Endodermal cell (in vitro differentiated cells): Measurements from ENCODE around the gene ECD. TPM values are rescaled to one million over a fixed set of nuclear protein-coding genes. Genes with fewer than 3 reads are reported as not detected.

Source experiments
- DNase-seq: peaks from one replicate; pipeline ENCODE4 v3.0.0-alpha.2; 2017
- H3K27ac ChIP-seq: 2 replicates; pipeline ENCODE4 v1.5.1; 2013; ENCODE audit warnings: mild to moderate bottlenecking, low read depth, low read length, moderate library complexity
- H3K27me3 ChIP-seq: 2 replicates; pipeline ENCODE4 v1.6.1; 2013; ENCODE audit warnings: mild to moderate bottlenecking, low read length, moderate library complexity; ENCODE audit not compliant: insufficient read depth, control insufficient read depth, poor library complexity, severe bottlenecking
- H3K36me3 ChIP-seq: 2 replicates; pipeline ENCODE4 v1.7.0; 2013; ENCODE audit warnings: mild to moderate bottlenecking, low read length, moderate library complexity; ENCODE audit not compliant: control insufficient read depth, insufficient read depth
- H3K4me1 ChIP-seq: one replicate; pipeline ENCODE4 v1.7.0; 2013; ENCODE audit warnings: low read length; ENCODE audit not compliant: control insufficient read depth, insufficient read depth
- H3K4me3 ChIP-seq: 2 replicates; pipeline ENCODE4 v1.5.1; 2013; ENCODE audit warnings: mild to moderate bottlenecking, low read length, moderate library complexity
- H3K9ac ChIP-seq: 2 replicates; pipeline ENCODE4 v1.6.1; 2013; ENCODE audit warnings: mild to moderate bottlenecking, low read length, moderate library complexity; ENCODE audit not compliant: poor library complexity, severe bottlenecking; ENCODE audit errors: extremely low read depth
- H3K9me3 ChIP-seq: 2 replicates; pipeline ENCODE4 v1.6.1; 2013; ENCODE audit warnings: mild to moderate bottlenecking, low read length, moderate library complexity; ENCODE audit not compliant: control insufficient read depth
- H3K27ac Mint-ChIP-seq: 2 replicates; pipeline ENCODE4 v1.8.0; 2020; ENCODE audit warnings: mixed read lengths
- H3K27me3 Mint-ChIP-seq: 2 replicates; pipeline ENCODE4 v1.8.0; 2021; ENCODE audit warnings: mild to moderate bottlenecking, mixed read lengths; ENCODE audit not compliant: insufficient read depth
- H3K36me3 Mint-ChIP-seq: 2 replicates; pipeline ENCODE4 v1.8.0; 2020; ENCODE audit warnings: low read depth, mixed read lengths
- H3K4me1 Mint-ChIP-seq: 2 replicates; pipeline ENCODE4 v1.8.0; 2020; ENCODE audit warnings: mixed read lengths
- H3K4me3 Mint-ChIP-seq: 2 replicates; pipeline ENCODE4 v1.8.0; 2020; ENCODE audit warnings: mild to moderate bottlenecking, moderate library complexity, mixed read lengths
- H3K9me3 Mint-ChIP-seq: 2 replicates; pipeline ENCODE4 v1.8.0; 2020; ENCODE audit warnings: mild to moderate bottlenecking, mixed read lengths
- WGBS, 2 experiments: methylation state at CpG; one replicate each; pipeline versions ENCODE4 v1.1.5 to v1.1.7; 2013; ENCODE audit warnings: missing lambda C conversion rate in 2 of 2, mixed read lengths in 1 of 2; ENCODE audit not compliant: insufficient coverage in 1 of 2, insufficient read length in 1 of 2; 5-methylcytosine and 5-hydroxymethylcytosine counted together
- total RNA-seq, 2 donors: library from RNA; stranded (reverse); fragmentation: NEBNext Ultra II Directional in 1 of 2; extraction: Animal tissue kit (Norgen Biotek cat#: 25700) in 1 of 2; gene quantifications; 2 replicates in 1 of 2; 3 replicates in 1 of 2; pipeline ENCODE4 v1.2.1, GENCODE V29; 2021
- TF ChIP-seq, protein P1 (sequence below): fragments of 200-600 bp; sonication (generic); conservative IDR thresholded peaks from 2 replicates; pipeline ENCODE4 v1.5.0; 2021; ENCODE audit warnings: antibody characterized with exemption, mild to moderate bottlenecking

The ECD gene
- total RNA-seq, 2 donors from 2014 or later = 38.4 to 40.7 TPM

DNA sequence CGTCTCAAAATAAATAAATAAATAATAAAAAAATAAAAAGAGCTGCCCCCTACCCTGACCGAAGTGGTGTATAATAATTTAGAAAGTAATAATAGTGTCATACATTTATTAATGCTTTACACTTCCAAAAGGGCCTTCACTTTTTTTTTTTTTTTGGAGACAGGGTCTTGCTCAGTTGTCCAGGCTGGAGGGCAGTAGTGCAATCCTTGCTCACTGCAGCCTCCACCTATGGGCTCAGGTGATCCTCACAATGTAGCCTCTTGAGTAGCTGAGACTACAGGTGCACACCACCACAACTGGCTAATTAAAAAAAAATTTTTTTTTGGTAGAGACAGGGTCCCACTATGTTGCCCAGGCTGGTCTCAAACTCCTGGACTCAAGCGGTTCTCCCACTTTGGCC is 1.5 kb upstream of the ECD start:
- Histone ChIP-seq H3K9me3 (no peaks in the 10 kb centered on the region), H3K27ac (no peak overlapping the region), H3K4me1 (no peaks in the 10 kb centered on the region), H3K36me3 (no peaks in the 10 kb centered on the region), H3K27me3 (no peaks in the 10 kb centered on the region), H3K4me3 (no peak overlapping the region), H3K9ac (no peak overlapping the region)
- Mint-ChIP-seq H3K4me1 (peaks cover 10% of the 10 kb centered on the region), H3K27ac (no peak overlapping the region), H3K27me3 (no peaks in the 10 kb centered on the region), H3K4me3 (peak overlapping the region; percentile 99), H3K9me3 (no peaks in the 10 kb centered on the region), H3K36me3 (peaks cover 7% of the 10 kb centered on the region)
- DNase-seq = no peak
- 97 to 100% methylated on average over 1 of the region's 3 CpGs for WGBS, 2 experiments
- TF ChIP-seq, protein P1, sequence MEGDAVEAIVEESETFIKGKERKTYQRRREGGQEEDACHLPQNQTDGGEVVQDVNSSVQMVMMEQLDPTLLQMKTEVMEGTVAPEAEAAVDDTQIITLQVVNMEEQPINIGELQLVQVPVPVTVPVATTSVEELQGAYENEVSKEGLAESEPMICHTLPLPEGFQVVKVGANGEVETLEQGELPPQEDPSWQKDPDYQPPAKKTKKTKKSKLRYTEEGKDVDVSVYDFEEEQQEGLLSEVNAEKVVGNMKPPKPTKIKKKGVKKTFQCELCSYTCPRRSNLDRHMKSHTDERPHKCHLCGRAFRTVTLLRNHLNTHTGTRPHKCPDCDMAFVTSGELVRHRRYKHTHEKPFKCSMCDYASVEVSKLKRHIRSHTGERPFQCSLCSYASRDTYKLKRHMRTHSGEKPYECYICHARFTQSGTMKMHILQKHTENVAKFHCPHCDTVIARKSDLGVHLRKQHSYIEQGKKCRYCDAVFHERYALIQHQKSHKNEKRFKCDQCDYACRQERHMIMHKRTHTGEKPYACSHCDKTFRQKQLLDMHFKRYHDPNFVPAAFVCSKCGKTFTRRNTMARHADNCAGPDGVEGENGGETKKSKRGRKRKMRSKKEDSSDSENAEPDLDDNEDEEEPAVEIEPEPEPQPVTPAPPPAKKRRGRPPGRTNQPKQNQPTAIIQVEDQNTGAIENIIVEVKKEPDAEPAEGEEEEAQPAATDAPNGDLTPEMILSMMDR = no peak

DNA sequence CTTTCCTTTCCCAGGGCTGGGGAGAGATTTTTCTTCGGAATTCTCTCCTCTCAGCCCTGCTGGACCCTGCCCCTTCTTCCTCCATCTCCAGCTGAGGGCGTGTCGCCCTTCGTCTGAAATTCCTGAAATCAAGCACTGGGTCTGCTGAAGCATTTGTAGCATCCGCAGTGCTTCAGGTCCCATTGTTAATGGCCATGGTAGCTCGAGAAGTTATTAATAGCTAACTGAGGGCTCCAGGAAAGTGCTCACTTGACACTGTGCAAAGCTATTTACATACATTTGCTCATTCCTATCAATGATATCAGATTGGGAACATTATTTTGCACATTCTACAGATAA is 626 bp upstream of the ECD start:
- Histone ChIP-seq H3K27me3 (no peaks in the 10 kb centered on the region), H3K4me3 (peak overlapping the region; percentile 94), H3K4me1 (no peaks in the 10 kb centered on the region), H3K27ac (peak overlapping the region; percentile 82), H3K9ac (peak overlapping the region; percentile 93), H3K9me3 (no peaks in the 10 kb centered on the region), H3K36me3 (peaks cover 6% of the 10 kb centered on the region)
- H3K27me3 Mint-ChIP-seq = no peaks in the 10 kb centered on the region
- peak overlapping the region; percentile 99 for H3K4me3 Mint-ChIP-seq
- TF ChIP-seq, protein P1 = peak; percentile 12
- H3K4me1 Mint-ChIP-seq = peaks cover 10% of the 10 kb centered on the region
- peaks cover 11% of the 10 kb centered on the region for H3K36me3 Mint-ChIP-seq
- H3K27ac Mint-ChIP-seq = peak overlapping the region; percentile 98
- DNase-seq = no peak
- 0% methylated on average over 4 to 6 of the region's 6 CpGs for WGBS, 2 experiments
- H3K9me3 Mint-ChIP-seq = no peaks in the 10 kb centered on the region

DNA sequence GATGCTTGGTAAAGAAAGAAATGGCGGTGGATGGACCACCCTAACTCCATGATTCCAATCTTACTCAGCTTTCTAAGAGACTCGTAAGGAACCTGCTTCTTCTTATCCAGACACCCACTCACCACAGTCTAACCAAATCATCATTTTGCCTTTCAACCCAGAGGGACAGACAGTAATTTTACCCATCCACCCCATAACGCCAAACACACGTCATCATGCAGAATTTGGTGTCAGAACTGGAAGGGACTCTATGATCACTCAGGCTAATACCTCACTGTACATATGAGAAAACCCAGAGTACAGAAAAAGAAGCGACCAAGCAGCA is 388 bp downstream of the ECD start:
- Mint-ChIP-seq H3K27me3 (no peaks in the 10 kb centered on the region), H3K27ac (peak overlapping the region; percentile 100), H3K4me3 (peak overlapping the region; percentile 99), H3K36me3 (peaks cover 15% of the 10 kb centered on the region), H3K9me3 (no peaks in the 10 kb centered on the region), H3K4me1 (peaks cover 10% of the 10 kb centered on the region)
- Histone ChIP-seq H3K9ac (peak overlapping the region; percentile 93), H3K4me1 (no peaks in the 10 kb centered on the region), H3K4me3 (peak overlapping the region; percentile 94), H3K27me3 (no peaks in the 10 kb centered on the region), H3K27ac (peak overlapping the region; percentile 82), H3K9me3 (no peaks in the 10 kb centered on the region), H3K36me3 (peaks cover 16% of the 10 kb centered on the region)
- TF ChIP-seq, protein P1 = no peak
- 5 to 10% methylated on average over 2 to 5 of the region's 5 CpGs for WGBS, 2 experiments
- DNase-seq = no peak
